ENCODE results near the gene FICD. TPM values are rescaled to one million over a fixed set of nuclear protein-coding genes. Genes with fewer than 3 reads are reported as not detected.
A peak's percentile ranks its signal among the peaks of the same experiment; 100 is the strongest.

Gene FICD
- total RNA-seq, 2 donors from 2014 or later, result 8.2 to 10.7 TPM

DNA sequence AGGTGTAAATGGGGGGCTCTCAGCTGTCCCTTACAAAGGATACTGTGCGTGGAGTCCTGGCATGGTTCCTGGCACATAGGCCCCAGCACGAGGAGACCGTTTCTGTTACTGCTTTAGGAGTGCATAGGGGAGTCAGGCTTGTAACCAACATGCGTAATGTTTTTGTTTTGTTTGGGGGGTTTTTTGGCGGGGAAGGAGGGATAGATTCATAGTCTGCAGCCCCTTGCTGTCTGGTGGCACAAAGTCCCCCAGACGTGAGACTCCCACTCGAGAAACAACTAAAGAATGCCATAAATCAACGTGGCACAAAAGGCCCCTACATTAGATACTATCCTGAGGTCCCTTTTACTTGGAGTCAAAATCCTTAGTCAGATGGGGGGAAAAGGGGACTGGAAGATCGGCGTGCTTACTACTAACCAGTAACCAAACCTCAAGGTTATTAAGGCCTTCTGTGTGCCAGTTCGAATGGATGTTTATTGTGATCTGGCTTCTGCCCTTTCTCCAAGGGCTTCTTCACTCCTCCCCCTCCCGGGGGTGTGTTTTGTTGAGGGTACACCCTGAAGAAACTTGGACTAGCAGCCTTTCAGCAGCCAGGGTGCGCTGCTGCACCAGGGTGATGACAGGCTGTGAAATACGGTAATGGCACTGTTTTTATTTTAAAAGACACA, 48.2 kb downstream of the FICD start:
- Histone ChIP-seq H3K36me3 (peaks cover 0 to 5% of the 10 kb centered on the region in 2 donors), H3K4me1 (replicated peaks) (no peaks in the 10 kb centered on the region), H3K27ac (peak overlapping the region; percentile 87 to 88), H3K4me3 (peak overlapping the region; percentile 89 to 97), H3K27me3 (replicated peaks; ENCODE audit: insufficient read depth) (no peaks in the 10 kb centered on the region), H3K9me3 (no peaks in the 10 kb centered on the region)
- peak; percentile 70 for TF ChIP-seq POLR2AphosphoS5 (IDR thresholded peaks at IDR 0.05)
- TF ChIP-seq, protein P1, sequence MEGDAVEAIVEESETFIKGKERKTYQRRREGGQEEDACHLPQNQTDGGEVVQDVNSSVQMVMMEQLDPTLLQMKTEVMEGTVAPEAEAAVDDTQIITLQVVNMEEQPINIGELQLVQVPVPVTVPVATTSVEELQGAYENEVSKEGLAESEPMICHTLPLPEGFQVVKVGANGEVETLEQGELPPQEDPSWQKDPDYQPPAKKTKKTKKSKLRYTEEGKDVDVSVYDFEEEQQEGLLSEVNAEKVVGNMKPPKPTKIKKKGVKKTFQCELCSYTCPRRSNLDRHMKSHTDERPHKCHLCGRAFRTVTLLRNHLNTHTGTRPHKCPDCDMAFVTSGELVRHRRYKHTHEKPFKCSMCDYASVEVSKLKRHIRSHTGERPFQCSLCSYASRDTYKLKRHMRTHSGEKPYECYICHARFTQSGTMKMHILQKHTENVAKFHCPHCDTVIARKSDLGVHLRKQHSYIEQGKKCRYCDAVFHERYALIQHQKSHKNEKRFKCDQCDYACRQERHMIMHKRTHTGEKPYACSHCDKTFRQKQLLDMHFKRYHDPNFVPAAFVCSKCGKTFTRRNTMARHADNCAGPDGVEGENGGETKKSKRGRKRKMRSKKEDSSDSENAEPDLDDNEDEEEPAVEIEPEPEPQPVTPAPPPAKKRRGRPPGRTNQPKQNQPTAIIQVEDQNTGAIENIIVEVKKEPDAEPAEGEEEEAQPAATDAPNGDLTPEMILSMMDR (IDR thresholded peaks at IDR 0.05), result peak; percentile 67 to 89 (median 86)
- TF ChIP-seq POLR2A (IDR thresholded peaks at IDR 0.05), result no peak
- 1% methylated on average over 14 of the region's 14 CpGs for WGBS
- intact Hi-C loops (cut with DNase I), result loop anchor here (2.0 to 5.0 kb wide), 3 partner anchors 240 to 529 kb away; partner anchors contain the start of genes ALKBH2 and SSH1
- peak; percentile 76 for DNase-seq (ENCODE audit: low spot score)

DNA sequence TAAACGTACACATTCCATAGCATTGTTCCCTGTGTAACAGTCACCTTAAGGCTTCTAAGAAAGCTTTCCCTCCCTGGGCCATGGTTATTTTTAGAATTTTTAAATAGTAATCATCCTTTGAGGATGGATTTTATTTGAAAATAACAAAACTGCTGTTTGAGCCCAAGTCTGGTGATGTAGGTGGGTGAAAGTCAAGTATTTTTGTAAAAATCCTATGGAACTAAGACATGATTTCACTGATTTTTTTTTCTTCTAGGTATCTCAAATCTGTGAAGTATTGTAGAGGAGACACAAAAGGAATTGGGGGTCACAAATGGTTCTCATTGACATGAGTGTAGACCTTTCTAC, 48.7 kb downstream of the FICD start:
- no peak for DNase-seq (ENCODE audit: low spot score)
- TF ChIP-seq, protein P1 (IDR thresholded peaks at IDR 0.05), result peak in 1 of 4 experiments; percentile 11
- no peak for TF ChIP-seq POLR2AphosphoS5 (IDR thresholded peaks at IDR 0.05)
- no peak for TF ChIP-seq POLR2A (IDR thresholded peaks at IDR 0.05)
- peaks cover 0 to 10% of the 10 kb centered on the region in 2 donors for H3K36me3 ChIP-seq
- no peaks in the 10 kb centered on the region for H3K9me3 ChIP-seq
- WGBS, result 6% methylated on average over 1 of the region's 1 CpG
- H3K27ac ChIP-seq, result no peak overlapping the region
- H3K27me3 ChIP-seq (replicated peaks; ENCODE audit: insufficient read depth), result no peaks in the 10 kb centered on the region
- intact Hi-C loops (cut with DNase I), result loop anchor here (2.0 to 5.0 kb wide), 4 partner anchors 55 to 529 kb away; partner anchors contain the start of genes ALKBH2 and SSH1
- no peaks in the 10 kb centered on the region for H3K4me1 ChIP-seq (replicated peaks)
- H3K4me3 ChIP-seq, result peak overlapping the region in 1 of 2 donors; percentile 89

DNA sequence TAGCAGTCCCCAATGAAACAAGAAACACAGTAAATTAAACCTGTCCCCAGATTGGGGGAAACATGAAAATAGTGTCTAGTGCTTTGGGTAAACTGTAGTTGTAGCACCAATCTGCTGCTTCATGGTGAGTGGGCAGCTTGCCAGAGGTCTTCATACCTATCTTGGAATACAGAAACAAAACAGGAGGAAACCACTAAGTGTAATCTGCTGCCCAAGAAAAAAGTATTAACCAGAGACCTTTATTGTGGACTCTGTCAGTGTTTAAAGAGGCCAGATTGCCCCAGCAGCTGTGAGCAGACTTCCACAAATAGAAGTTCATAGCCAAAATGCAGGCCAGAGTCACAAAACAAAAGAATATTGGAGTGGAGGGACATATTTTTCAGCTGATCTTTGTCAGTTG, 49.6 kb downstream of the FICD start:
- TF ChIP-seq POLR2AphosphoS5 (IDR thresholded peaks at IDR 0.05) (no peak), POLR2A (IDR thresholded peaks at IDR 0.05) (no peak)
- TF ChIP-seq, protein P1 (IDR thresholded peaks at IDR 0.05), result no peak
- H3K4me3 ChIP-seq, result no peak overlapping the region
- H3K4me1 ChIP-seq (replicated peaks), result no peaks in the 10 kb centered on the region
- H3K9me3 ChIP-seq, result no peaks in the 10 kb centered on the region
- H3K36me3 ChIP-seq, result peaks cover 0 to 12% of the 10 kb centered on the region in 2 donors
- DNase-seq (ENCODE audit: low spot score), result no peak
- intact Hi-C loops (cut with DNase I), result loop anchor here (2.0 to 5.0 kb wide), 4 partner anchors 54 to 528 kb away; partner anchors contain the start of genes ALKBH2, CORO1C and SSH1
- H3K27ac ChIP-seq, result no peak overlapping the region
- no peaks in the 10 kb centered on the region for H3K27me3 ChIP-seq (replicated peaks; ENCODE audit: insufficient read depth)

DNA sequence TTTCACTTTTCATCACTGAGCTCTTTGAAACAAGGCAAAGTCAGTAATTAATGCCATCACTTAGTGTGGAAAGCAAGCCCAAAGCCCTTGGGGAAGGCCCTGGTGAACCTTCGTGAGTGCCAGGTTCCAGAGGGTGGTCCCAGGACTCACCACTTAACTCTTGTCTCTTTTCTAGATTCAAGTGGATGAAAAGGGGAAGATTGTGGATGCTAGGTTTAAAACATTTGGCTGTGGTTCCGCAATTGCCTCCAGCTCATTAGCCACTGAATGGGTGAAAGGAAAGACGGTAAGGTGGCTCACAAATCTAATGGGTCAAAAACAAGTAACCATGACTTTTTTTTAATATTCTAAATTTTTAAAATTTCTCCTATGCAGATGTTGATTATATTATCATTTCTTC, 50.1 kb downstream of the FICD start:
- Histone ChIP-seq H3K27me3 (replicated peaks; ENCODE audit: insufficient read depth) (no peaks in the 10 kb centered on the region), H3K4me1 (replicated peaks) (no peaks in the 10 kb centered on the region), H3K36me3 (peaks cover 0 to 12% of the 10 kb centered on the region in 2 donors), H3K9me3 (no peaks in the 10 kb centered on the region), H3K4me3 (no peak overlapping the region), H3K27ac (no peak overlapping the region)
- no peak for DNase-seq (ENCODE audit: low spot score)
- 83% methylated on average over 3 of the region's 3 CpGs for WGBS
- intact Hi-C loops (cut with DNase I), result loop anchor here (2.0 to 5.0 kb wide), 2 partner anchors 54 to 167 kb away; partner anchors contain the start of gene CORO1C
- TF ChIP-seq, protein P1 (IDR thresholded peaks at IDR 0.05), result no peak
- TF ChIP-seq POLR2A (IDR thresholded peaks at IDR 0.05) (no peak), POLR2AphosphoS5 (IDR thresholded peaks at IDR 0.05) (no peak)

DNA sequence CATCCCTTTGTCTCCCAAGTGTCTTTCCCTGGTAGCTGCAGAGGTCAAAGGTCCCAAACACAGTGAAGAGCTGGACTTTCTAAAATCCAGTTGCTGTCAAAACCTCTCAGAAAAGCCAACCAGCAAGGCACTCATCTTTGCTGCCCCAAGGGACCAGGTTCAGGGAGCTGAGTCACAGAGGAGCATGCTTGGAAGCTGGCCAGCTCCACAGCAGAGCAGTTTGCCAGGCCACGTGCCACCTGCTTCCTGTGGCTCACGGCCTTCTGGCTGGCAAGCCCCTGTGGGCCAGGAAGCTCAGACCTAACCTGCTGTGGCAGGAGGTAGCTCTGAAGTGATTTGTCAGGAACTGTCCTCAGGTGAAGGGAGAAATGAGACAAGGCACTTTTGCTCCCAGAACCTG, 50.9 kb downstream of the FICD start:
- DNase-seq (ENCODE audit: low spot score), result peak; percentile 54
- Histone ChIP-seq H3K9me3 (no peaks in the 10 kb centered on the region), H3K27ac (no peak overlapping the region), H3K4me3 (no peak overlapping the region), H3K4me1 (replicated peaks) (no peaks in the 10 kb centered on the region), H3K27me3 (replicated peaks; ENCODE audit: insufficient read depth) (no peaks in the 10 kb centered on the region), H3K36me3 (peaks cover 0 to 12% of the 10 kb centered on the region in 2 donors)
- intact Hi-C loops (cut with DNase I), result loop anchor here (2.0 to 5.0 kb wide), 2 partner anchors 53 to 166 kb away; partner anchors contain the start of gene CORO1C
- no peak for TF ChIP-seq POLR2A (IDR thresholded peaks at IDR 0.05)
- TF ChIP-seq POLR2AphosphoS5 (IDR thresholded peaks at IDR 0.05), result peak; percentile 64
- TF ChIP-seq, protein P1 (IDR thresholded peaks at IDR 0.05), result no peak
- 7% methylated on average over 2 of the region's 2 CpGs for WGBS

All from prostate gland (tissue), 2 donors.